Fibroblast of skin of right biceps (primary cell): ENCODE measurements around the gene AMT.

ENCODE experiments used
- DNase-seq: peaks from one replicate; pipeline ENCODE4 v3.0.0-alpha.2; 2013

AMT gene

DNA sequence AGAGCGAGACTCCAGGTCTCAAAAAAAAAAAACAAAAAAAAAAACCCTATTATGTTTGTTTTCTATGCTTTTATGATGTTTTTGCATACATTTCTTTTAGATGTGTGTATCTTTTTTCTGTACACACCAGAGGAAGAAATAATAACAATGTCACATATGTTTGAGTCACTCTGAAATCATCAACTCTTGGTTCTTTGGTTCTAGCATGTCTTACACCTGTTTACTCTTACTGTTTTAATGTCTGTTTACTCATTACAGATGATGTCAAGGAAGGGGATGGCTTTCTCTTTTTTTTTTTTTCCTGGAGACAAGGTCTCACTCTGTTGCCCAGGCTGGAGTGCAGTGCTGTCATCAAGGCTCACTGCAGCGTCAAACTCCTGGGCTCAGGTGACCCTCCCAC is 34.6 kb downstream of the AMT start:
- DNase-seq: no peak

DNA sequence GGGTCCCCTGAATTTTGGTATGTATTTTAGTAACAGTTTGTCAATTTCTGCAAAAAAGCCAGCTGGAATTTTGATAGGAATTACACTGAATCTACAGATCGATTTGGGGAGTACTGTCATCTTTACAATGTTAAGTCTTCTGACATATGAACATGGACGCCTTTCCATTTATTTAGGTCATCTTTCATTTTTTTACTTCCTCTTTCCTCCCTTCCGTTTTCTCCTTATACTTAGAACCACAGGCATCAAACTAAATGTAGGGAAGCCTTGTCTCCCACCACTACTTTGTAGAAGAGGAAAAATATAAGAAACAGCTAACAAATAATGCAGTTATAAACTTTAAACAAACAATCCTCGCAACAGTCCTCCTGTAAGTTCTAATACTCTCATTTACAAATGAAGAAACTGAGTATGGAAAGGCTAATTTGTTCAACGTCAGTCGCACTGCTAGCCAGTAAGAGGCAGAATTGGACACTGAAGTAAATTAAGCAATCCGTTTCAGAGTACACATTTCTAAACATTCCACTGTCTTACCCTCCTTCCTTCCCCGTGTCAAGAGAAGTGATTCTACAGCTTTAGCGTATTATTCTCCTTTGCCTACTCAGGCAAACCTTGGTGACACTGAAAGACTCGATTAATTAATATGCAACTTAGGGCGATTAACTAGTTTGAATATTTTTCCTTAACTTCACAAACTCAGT is 36.1 kb downstream of the AMT start:
- DNase-seq: no peak

DNA sequence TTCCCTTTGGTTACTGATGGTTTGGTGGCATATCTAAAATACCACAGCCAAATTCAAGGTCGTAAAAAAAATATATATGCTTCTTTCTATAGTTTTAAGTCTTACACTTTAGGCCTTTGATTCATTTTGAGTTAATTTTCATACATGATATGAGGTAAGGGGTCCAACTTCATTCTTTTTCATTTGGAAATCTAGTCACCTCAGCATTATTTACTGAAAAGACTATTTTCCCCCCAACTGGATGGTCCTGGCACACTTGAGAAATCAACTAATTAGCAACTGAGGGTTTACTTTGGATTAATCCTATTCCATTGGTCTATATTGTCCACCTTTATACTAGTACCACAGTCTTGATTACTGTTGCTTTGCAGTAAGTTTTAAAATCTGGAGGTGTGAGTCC is 36.7 kb downstream of the AMT start:
- no peak for DNase-seq

DNA sequence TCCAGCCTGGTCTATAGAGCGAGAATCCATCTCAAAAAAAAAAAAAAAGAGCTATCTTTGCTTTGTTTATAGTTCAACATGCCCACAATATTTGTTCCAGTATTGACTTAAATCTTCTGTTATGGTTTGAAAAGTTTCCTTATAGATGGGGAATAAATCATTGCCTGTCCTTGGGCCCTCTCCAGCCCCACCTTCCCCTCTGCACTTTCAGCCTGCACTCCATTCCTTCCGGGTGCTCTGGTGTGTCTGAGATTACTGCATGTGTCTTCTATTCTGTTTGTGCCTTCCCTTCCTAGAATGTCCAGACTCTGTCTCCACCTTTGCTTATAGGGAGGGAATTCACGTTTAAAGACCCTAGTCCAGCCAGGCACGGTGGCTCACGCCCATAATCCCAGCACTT is 38.9 kb downstream of the AMT start:
- no peak for DNase-seq

DNA sequence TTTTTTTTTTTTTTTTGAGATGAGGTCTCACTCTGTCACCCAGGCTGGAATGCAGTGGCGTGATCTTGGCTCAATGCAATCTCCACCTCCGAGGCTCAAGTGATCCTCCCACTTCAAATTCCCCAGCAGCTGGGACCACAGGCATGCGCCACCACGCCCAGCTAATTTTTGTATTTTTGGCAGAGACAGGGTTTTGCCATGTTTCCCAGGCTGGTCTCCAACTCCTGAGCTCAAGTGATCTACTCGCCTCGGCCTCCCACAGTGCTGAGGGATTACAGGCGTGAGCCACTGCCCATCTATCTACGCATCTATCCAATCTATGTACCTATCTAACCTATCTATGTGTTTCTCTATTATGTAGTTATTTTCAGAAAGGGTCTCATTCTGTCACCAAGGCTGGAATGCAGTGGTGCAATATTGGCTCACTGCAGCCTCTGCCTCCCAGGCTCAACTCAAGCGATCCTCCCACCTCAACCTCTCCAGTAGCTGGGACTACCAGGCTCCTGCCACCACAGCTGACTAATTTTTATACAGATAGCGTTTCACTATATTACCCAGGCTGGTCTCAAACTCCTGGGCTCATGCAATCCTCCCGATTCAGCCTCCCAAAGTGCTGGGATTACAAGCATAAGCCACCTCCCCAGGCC is 43.9 kb downstream of the AMT start:
- peak; percentile 86 for DNase-seq

DNA sequence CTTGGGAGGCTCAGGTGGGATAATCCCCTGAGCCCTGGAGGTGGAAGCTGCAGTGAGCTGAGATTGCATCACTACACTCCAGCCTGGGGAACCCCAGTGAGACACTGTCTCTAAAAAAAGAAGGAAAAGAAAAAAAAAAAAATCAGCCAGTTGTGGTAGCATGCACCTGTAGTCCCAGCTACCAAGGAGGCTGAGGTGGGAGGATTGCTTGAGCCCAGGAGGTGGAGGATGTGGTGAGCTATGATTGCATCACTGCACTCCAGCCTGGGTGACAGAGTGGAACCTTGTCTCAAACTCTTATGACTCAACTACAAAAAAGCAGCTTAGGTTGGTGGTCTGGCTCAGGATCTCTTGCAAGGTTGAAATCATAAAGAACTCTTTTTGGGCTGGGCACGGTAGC is 44.8 kb downstream of the AMT start:
- peak; percentile 63 for DNase-seq

DNA sequence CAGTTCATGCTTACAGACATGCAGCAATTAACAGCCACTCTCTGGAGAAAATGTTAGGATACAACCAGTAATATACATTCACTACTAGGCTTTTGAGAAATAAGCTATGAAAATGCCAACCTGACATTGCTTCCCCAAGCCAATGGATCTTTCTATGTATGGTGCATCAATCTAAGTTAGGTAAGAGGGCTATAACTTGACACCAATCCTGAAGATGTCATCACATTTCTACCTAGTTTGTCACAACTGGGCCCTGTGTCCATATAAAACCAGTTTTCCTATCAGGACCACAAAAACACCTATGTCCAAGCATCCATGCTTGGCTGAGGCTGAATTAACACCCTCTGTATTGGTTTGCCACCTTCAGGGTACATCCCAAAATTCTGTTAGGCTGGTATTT is 50.3 kb downstream of the AMT start:
- no peak for DNase-seq

DNA sequence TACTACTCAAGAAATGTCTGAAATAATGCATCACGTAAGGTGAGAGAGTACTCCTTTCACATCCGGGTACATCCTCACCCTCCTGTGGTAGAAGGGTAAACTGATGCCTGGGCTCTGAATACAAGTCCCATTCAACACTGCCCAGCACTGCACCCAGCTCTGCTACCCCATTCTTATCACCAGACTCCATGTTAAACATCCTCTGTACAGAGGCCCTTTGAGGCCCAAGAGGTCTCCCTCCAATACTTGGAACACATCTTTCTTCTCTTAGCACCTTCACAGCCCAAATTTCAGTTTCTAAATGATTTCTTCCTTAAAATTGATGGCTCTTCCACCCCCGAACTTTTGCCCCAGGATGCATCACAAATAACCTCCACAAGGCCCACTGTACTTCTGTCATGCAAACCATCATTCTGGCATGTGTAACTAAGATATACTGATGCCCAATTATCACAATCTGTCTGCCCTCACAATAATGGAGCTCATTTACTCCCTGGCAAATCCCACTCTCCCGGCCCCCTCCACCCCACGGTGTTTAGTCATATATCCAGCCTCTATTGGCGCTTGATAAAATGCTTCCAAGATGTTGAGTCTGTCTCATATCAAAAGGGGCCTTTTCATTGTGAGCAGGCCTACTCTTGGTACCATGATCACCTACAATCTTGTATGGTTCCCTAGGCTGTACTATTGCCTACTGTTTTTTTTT is 51.5 kb downstream of the AMT start:
- no peak for DNase-seq
